NOMO-1 treated with DMSO at 0.1 percent for 48 hours (cell line): ENCODE results near the gene ELL2.

Experiments
- DNase-seq: peaks from one replicate; lab custom pipeline; 2025; ENCODE audit not compliant: unreplicated experiment; lab: John Stamatoyannopoulos, UW

The ELL2 gene

GRCh38 chr5:95961617-95962474 lies at the start of gene ELL2:
ELL2 (minus strand) TSS chr5:95961851; CDS start chr5:95961721, 130 bp downstream.
- DNase-seq = peak; percentile 99

- DNase-seq = no peak
These were observed 47.5 kb upstream of the ELL2 start for GRCh38 chr5:96008987-96009647.

GRCh38 chr5:96008487-96008886 lies 46.8 kb upstream of the ELL2 start:
- DNase-seq = no peak

- DNase-seq = no peak
These were observed 45.4 kb upstream of the ELL2 start for GRCh38 chr5:96007051-96007450.

- no peak for DNase-seq
These were observed 44.6 kb upstream of the ELL2 start for GRCh38 chr5:96006291-96006690.

GRCh38 chr5:96004754-96005153 lies 43.1 kb upstream of the ELL2 start:
- DNase-seq = no peak

GRCh38 chr5:96004087-96004486 lies 42.4 kb upstream of the ELL2 start:
- no peak for DNase-seq

GRCh38 chr5:96001262-96001661 lies 39.6 kb upstream of the ELL2 start:
- no peak for DNase-seq

- DNase-seq = no peak
These were observed 38.7 kb upstream of the ELL2 start for GRCh38 chr5:96000308-96000707.

GRCh38 chr5:95996904-95997723 lies 35.5 kb upstream of the ELL2 start:
- no peak for DNase-seq

GRCh38 chr5:95995962-95996489 lies 34.4 kb upstream of the ELL2 start:
- DNase-seq = no peak

- DNase-seq = no peak
These were observed 32.1 kb upstream of the ELL2 start for GRCh38 chr5:95993776-95994175.

- no peak for DNase-seq
These were observed 31.6 kb upstream of the ELL2 start for GRCh38 chr5:95993266-95993665.

- no peak for DNase-seq
These were observed 27.8 kb upstream of the ELL2 start for GRCh38 chr5:95989283-95990048.

GRCh38 chr5:95988877-95989276 lies 27.2 kb upstream of the ELL2 start:
- no peak for DNase-seq

- no peak for DNase-seq
These were observed 26.4 kb upstream of the ELL2 start for GRCh38 chr5:95988094-95988493.

GRCh38 chr5:95986937-95987520 lies 25.4 kb upstream of the ELL2 start:
- DNase-seq = no peak

GRCh38 chr5:95986001-95986400 lies 24.4 kb upstream of the ELL2 start:
- DNase-seq = no peak

- DNase-seq = no peak
These were observed 23.6 kb upstream of the ELL2 start for GRCh38 chr5:95985249-95985648.

GRCh38 chr5:95984287-95984938 lies 22.8 kb upstream of the ELL2 start:
- DNase-seq = no peak
